NCI-H82 treated with DMSO at 0.1 percent for 48 hours (cell line): ENCODE data around the gene CDK19.

Source experiments
- DNase-seq: peaks from one replicate; lab custom pipeline; 2025; ENCODE audit not compliant: unreplicated experiment; lab: John Stamatoyannopoulos, UW

The CDK19 gene

DNA sequence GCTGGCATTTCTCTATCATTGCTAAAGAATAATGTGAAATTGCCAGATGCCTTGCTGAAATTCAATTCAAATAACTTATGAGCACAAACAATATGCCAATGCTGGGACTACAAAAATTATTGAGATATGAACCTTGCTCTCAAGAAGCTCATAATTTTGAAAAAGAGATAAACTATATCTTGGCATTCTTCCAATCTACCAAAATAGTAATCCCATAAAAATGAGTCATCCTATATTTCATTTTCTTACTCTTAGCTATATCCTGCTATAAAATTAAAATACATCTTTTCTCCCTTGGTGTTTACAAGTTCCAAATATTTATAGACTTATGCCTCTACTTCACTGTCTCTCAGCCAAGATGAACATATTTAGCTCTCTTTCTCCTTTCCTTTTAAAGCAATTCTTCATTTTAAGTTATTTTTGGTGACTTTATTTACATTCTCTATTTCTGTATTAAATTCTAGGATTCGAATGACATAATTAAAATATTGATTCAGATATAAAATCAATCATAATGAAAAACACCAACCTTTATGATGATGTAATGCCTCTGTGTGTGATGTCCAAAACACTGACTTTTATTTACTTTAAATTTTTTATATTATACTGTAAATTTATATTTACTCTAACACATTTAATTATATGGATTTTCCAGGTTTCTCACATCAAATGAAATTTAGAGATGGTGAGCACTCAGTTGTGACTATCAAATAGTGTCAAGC is 152.6 kb downstream of the CDK19 start:
- no peak for DNase-seq

DNA sequence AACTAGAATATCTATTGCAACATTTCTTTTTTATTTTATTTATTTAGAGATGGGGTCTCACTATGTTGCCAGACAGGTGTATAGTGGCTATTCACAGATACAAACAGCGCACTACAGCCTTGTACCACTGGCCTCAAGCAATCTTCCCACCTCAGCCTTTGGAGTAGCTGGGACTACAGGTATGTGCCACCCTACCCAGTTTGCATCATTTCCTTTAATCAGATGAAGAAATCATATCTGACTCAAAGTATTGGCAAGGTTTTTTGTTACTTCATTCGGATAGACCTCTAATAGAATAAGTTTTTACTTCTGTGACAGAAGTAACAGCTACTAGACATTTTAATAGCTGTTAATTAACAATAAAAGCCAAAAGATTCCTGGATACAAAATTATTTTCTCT is 153.9 kb downstream of the CDK19 start:
- DNase-seq: no peak

DNA sequence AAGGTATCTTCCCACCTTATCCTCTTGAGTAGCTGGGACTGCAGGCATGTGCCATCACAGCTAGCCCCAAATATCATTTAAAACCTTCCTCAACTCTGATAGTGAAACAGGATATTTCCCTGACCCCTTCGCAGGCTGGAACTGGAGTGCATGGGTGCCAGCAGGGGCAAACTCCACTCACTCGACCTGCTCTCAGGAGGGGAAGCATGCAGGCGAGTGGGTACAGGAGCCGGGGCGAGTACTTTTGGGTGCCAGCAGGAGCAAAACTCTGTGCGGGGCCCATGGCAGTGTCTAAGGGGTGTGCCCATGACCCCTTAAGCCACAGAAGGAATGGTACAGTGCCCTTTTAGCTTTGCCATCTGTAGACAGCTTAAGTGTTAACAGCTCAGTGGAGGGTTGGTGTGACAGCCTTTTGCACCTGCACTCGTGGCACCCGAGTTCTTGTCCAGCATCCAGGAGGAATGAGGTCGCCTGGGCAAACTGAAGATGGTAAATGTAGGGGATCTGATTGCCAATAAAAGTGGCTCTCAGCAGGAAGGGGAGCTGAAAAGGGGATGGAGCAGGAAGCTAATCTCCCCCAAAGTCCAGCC is 155.1 kb downstream of the CDK19 start:
- DNase-seq: no peak

DNA sequence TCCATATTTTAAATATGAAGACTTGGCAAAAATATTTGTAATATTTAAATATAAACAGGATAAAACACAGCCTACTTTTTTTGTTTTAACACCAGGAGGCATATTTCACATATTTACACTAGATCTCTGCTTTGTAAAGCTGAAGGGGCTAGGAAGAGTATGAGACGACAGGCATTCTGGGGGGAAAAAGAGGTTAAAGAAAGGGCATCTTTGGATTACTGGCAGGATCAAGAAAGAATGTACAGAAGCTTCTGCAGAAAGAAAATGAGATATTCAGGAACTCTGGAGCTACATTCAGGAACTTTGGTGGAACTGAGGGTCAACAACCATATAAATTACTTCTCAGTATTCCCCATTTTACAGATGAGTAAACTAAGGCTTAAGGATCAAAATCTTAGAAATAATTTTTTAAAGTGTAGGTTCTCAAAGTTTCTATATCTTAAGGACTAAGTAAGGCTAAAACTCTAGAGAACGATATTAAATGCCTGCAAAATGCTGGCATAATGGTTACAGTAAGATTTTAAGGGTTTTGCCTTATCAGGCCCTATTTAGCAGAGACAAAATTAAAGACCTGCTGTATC is 156.5 kb downstream of the CDK19 start:
- no peak for DNase-seq

DNA sequence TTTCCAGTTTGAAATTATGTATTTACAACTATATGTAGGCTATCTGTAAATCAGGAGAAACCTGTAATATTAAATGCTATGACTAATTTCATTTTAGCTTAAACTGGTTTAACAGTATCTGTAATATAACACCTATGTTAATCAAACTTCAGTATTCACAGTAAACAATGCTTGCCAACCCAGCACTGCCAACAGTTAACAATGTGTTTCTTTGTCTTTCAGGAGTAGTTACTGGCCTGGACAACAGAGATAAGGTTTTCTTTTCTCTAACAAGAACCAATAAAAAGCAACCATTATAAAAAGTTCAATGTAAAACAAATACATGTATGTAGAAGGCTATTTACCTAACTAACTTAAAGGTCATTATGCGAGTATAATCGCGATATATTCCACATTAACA is 158.8 kb downstream of the CDK19 start:
- DNase-seq: no peak

DNA sequence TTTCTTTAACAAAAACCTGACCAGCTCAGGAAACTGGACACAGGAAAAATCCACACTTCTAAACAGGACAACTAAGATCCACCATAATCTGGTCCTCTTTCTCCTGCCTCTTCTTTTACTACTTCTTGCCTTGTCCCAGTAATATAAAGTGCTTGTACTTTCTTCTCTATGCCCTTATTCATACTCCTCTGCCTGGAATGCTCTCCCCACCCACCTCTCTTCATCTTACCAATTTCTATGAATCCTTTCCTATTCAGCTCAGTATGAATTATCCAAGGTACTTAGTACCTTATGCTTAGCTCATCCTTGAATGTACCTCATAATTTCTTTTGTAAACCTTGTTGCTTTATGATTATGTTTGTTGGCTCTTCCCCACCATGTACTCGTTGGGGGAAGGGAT is 159.4 kb downstream of the CDK19 start:
- no peak for DNase-seq

DNA sequence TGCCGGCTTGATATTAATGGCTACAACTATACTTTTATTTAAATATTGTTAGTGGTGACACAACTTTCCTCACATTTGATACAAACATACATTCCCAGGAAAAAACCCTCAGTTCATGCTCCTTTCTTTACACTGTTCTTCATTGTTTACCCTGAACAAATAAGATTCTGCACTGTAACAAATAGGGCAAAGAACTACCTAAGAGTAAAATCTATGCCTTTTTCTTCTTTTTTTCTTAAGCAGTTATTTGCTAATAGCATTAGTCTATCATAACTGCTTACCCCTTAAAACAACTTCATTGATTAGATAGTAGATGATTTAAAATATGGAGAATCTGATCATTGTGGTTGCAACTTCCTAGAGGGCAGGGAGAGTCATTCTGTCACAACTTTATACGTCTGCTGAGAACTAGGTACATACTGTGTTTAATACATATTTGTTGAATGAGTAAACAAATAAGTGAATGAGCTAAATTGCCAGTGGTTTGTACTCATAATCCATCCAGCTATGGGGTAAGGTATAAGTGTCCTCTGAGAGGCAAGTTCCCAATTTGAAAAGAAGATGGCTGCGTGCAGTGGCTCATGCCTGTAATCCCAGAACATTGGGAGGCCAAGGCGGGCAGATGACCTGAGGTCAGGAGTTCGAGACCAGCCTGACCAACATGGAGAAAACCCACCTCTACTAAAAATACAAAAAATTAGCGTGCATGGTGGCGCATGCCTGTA is 161.0 kb downstream of the CDK19 start:
- DNase-seq: no peak

DNA sequence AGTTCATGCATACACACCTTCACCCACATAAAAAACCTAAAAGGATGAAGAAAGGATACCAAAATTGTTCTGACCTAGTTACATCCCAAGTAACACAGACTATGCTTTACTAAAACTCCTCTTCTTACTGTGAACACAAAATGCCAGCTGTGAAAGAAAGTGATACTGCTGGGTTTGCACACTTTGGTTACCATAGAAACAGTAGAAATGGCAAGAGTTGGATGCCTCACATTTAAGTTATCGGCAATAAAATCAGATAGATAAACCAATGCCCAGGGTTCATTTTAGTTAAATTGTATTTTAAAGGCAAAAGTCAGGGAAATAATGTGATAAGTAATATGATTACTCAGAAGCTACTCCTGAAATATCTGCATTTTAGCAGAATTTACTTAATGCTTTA is 161.9 kb downstream of the CDK19 start:
- no peak for DNase-seq

DNA sequence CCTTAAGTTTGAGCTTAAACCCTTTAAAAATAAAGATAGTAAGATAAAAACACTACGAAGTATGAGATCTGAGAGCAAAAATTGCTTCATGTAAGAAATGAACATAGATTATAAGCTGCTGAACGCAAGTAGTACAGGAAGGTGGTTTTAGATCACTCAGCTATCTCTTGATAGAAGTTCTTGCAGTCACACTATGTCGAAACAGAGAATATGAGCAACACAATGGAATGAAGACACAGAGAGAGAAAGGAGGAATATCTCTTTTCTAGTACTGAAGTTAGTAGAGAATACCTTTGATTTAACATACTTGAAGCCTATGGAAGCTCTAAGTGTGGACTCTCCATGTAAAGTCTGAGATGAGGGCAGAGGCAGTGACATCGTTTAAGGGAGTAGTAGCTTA is 162.7 kb downstream of the CDK19 start:
- no peak for DNase-seq

DNA sequence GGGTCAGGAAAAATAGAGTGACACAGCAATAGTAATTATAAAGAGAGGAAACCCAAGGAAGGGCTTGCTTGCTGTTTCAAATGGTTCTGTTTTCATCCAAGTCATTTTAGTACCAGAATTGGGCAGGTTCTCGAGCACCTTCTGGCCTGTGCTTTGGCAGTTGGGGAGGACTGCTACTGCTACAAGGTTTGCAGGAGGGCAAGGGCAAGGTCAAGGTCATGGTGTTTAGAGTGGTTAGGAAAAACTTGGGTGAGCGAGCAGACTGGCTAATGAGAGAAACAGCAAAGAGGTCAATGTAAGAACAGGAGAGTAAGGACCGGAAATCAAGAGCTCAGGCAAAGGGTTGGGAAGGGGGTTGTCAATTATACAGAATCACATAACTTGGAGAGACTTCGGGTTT is 164.5 kb downstream of the CDK19 start:
- DNase-seq: no peak

DNA sequence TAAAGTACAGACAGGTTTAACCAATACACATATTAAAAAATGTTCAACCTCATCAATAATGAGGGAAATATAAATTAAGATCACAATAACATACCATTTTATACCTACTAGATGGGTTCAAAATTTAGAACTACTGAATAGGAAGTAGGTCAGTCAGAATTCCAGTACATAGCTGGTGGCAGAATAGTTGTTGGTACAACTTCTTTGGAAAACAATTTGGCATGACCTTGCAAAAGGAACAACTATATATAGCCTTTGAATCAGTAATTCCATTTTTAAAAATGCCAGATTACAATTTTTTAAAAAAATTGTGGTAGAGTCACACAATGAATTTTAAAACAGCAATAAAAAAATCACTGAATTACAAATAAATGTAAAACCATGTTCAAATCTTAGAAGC is 165.6 kb downstream of the CDK19 start:
- no peak for DNase-seq

DNA sequence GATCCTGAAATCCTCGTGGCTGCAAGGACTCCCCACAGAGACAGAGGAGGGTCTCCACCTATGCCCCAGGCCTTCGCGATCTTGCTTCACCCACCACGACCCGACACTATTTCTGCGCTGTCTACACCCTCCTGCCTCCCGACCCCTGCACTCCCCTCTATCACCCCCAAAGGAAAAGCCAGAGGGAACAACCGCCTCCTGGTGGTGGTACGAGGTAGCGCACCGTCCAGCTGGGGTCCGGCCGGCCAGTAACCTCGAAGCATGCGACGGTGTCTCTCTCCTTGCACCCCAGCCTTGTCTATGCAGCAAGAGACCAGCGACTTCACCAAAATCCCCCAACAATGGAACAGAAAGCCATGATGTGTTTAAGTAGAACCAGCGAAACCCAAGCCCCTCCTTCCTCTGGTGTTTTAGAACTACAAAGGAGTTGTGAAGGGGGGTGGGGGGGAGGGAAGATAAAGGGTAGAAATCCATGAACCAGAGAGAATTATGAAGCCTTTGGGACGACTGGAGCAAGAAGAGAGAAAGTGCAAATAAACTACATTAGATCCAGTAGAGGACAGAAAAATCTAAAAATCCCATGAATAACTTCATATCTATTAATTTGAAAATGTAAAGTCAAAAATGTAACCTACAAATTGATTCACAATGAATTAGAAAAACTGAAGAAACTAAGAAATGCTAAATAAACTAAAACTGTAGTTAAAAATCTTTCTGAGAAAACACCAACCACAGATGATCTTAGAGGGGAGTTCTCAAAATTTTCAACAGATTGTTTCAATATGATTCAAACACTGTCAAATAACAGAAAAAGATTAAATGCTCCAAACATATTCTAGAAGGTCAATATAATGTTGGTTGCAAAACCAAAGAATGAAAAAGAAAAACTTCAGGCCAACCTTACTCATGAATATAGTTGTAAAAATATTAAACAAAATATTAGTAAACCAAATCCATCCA is 168.0 kb downstream of the CDK19 start:
- no peak for DNase-seq

DNA sequence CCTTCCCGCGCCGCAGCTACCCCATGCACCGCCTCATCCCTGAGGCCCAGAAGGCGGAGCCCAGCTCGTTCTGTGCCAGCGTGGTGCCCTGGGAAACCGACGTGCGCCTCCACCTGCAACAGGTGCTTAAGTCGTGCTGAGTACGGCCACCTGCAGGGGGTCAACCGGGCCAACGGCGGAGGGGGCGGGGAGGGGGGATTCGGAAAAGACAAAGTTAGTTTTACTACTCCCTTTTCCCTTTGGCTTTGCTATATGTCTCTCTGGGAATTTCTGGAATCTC is 168.9 kb downstream of the CDK19 start:
- DNase-seq: no peak

DNA sequence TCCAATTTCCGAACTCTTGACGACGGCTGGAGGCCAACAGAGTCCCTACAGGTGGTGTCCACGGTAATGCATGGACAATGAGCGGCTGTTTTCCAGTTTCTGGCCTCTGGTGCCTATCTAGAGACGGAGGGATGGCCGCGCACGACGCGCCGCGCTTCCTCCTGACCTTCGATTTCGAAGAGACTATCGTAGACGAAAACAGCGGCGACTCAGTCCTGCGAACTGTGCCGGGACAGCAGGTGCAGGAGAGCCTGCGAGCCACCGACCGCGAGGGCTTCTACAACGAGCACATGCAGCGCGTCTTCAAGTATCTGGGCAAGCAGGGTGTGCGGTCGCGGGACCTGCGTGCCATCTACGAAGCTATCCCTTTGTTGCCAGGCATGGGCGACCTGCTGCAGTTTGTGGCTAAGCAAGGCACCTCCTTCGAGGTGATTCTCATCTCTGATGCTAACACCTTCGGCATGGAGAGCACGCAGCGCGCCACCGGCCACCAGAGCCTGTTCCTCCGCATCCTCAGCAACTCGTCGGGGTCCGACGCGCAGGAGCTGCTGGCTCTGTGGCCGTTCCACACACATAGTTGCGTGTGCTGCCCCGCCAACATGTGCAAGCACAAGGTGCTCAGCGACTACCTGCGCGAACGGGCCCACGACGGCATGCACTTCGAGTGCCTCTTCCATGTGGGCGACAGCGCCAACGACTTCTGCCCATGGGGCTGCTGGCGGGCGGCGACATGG is 169.4 kb downstream of the CDK19 start:
- no peak for DNase-seq

DNA sequence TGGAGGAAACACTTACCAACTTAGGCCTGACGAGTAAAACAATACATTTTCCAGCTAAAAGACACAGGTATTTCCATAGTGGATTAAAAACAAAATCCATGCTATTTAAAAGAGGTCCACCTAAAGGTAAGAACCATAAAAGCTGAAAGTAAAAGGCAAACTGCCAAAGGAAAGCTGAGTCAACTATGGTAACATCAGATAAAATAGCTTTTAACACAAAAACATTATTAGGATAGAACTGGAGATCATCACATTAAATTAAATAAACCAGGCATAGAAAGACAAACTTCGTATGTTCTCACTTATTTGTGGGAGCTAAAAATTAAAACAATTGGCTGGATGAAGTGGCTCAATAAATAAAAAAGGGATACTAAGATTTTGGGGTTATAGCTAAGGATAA is 172.1 kb downstream of the CDK19 start:
- no peak for DNase-seq

DNA sequence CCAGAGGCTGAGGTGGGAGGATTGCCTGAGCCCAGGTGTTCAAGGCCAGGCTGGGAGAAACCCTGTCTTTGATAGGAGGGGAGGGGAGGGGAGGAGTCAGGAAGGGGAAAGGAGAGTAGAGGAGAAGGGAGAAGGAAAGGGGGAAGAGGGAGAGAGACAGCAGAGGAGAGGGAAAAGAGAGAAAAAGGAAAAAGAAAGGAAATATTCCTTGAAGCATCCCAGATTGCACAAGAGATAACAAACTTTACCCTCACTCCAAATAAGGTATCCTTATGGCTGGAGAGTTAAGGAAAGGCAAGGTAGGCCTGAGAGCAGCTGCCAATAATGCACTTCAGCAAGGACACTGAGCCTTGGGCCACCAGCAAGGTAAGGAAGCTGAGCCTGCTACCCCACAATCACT is 172.6 kb downstream of the CDK19 start:
- no peak for DNase-seq

DNA sequence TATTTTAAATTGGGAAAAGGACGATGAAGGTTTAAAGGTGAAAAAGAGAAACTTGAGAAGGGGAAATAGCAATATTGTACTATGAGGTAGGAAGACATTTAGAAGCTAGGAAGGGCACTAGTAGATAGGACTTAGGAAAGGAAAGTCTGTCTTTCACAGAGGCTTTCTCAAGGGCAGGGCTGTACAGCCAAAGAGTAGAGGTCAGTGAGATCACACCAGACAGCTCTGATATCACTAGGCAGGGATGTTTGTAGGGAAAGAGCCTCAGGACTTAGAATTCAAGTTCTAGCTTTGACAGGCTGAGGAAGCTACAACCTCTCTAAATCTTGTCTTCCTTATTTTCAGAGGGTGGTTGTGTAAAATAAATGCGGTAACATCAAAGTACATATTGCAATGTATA is 178.5 kb downstream of the CDK19 start:
- DNase-seq: no peak

DNA sequence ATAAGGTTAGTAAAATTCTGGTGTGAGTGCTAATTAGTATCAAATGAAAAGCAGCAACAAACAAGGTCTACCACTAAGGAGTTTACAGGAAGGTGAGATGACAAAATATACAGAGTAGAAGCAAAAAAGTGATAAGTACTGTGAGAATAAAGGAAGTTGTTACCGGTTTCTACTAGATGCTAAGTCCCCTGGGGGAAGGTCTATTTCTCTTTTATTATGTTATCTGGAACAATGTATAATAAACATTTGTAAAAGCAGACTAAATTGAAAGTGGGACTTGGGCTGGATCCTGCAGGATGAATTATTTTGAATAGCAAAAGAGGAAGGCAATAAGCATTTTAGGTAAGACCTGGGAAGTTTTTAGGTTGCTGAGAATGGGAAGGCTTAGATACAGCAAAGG is 180.2 kb downstream of the CDK19 start:
- no peak for DNase-seq

DNA sequence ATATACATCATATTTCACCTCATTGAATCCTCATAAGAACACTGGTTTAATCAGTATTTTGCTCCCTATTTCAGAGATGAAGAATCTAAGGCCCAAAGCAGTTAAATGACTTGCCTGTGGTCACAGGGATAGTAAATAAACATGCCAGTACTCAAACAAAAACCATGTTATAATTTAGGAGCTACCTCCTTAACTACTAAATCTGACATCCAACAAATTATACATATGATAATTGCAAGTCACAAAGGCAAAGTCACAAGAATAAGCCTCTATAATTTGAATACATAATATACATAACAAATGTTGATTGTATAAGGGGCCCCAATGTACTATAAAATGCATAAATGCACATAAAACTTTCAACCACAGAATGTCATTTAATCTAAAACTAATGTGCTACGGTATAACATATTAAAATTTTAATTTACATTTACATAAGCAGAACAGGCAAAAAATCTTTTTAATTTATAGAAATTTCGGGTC is 181.5 kb downstream of the CDK19 start:
- DNase-seq: no peak

DNA sequence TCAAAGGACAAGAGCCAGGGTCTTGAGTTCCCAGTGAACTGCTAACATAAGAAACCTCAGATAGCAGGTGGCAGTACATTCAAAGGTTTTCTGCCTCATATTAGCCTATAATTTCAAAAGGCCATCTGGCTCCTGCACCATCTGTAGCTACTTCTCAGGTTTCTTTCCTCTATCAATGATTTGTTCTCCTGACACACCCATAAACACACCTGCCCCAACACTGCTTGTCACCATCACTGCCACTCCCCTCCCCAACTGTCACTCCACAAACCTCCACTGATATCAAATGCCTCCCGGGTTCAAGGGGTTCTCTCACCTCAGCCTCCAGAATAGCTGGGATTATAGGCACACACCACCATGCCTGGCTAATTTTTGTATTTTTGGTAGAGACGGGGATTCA is 186.1 kb downstream of the CDK19 start:
- DNase-seq: no peak
